K562 treated with DMSO at 1 percent for 24 hours (cell line): Measurements from ENCODE around the gene NRL. TPM values are rescaled to one million over a fixed set of nuclear protein-coding genes. Genes with fewer than 3 reads are reported as not detected.

Experiments used
- total RNA-seq: library from RNA; unstranded; fragments of 300-600 nt; gene quantifications from 2 replicates; pipeline ENCODE4 v1.2.3, GENCODE V29; 2022; ENCODE audit warnings: low read depth; ENCODE audit not compliant: insufficient read depth

Gene NRL
- total RNA-seq = 1.6 and 2.8 TPM in 2 replicates

DNA sequence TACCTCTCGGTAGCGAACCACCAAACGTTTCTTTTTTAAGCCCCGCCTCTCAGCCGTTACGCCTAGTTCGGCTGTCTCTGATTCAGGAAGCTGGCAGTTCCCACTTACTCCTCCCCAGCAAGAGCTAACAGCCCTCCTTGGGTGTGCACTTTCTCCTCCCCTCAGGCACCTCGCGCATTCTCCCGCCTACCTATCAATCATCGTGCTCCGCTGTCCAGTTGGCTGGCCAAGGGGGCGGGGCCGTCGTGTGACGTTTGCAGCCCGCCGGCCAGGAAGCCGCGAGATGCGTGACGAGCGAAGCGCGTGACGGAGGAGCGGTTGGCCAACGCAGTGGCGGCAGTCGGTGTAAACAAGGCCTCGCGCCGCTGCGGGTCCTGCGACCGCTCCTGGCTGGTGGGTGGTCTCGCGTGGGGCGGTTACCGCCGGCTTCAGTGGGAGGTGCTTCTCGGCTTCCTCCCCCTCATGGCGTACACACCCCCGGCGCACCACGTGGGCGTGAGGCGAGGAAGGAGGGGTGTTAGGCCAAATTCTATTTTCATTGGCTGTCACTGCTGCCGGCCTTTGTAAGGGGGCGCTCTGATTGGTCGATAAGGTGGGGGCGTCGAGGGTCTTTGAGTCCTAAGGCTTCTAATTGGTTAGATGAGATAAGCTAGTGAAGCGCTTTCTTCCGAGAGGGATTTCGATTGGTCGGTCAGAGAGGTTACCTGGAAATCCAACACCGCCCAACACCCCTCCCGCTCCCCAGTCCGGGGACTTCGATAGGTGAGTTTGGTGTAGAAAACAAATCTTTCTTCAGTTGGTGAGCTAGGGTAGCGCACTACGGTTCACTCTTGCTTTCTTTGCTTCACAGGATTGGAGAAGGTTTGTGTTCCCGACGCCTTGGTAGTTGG lies at the start of gene NRL, which contains the start of gene DCAF11:
Gene NRL, minus strand, starts transcription at position 418 of the 890 bp plus-strand sequence. CDS start 32,101 bp downstream, outside the sequence.
Gene DCAF11, plus strand, starts transcription at position 246 of the 890 bp plus-strand sequence. CDS start 818 bp downstream, outside the sequence.

DNA sequence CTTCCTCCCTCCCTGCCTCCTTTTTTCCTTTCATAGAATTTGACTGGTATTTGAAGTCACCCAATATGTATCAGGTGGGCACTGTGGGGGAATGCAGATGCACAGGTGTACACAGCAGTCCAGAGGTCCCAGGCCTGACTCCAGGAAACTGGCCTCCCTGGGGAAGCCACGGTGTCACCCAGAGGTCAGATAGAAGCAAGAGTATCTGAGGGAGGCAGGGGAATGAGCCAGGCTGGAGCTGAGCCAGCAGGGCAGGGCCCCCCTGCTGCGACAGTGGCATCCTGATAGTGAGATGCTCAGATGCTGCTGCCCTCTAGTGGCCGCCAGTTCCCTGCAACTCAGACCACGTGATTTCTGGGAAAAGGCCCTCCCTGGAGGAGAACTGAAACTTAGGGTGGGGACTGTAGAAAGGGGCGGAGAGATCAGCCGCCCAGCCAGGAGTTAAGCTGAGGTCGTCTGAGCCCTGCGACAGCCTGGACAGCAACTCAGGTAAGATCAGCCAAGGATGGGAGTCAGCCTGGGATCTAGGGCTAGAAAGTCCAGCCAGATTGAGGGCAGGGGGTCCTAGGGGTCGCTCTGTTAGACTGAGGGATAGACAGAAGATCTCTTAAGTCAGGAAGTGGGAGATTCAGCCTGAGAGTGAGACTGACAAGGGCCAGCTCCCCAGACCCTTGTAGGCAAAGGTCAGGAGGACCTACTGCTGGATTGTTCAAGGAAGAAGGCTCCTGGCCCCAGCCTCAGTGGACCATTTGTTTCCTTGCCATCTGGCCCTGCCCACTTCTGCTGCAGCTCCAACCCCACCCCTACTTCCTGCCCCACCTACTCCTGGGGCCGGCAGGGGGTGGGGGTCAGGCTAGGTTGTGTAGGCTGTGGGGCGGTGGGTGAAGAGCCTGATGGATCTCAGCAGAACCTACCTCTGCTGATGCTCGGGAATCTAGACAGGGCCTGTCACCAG lies 46.4 kb upstream of the NRL start, which contains the start of gene IRF9:
Gene IRF9, plus strand, starts transcription at position 416 of the 955 bp plus-strand sequence. CDS start 880 bp downstream, outside the sequence.

GRCh38 chr14:24146978-24147760 lies 32.4 kb upstream of the NRL start, which contains the start of gene RNF31:
Gene RNF31 (plus strand): TSS chr14:24147498. CDS start chr14:24147699, 201 bp downstream.

GRCh38 chr14:24146453-24146977 lies 31.8 kb upstream of the NRL start, which contains the start of gene PSME2:
Gene PSME2 (minus strand): TSS chr14:24146610. CDS start chr14:24146581, 29 bp downstream.

GRCh38 chr14:24141097-24141880 lies 26.5 kb upstream of the NRL start, which contains the start of gene EMC9:
Gene EMC9 (minus strand): TSS chr14:24141591. CDS start chr14:24141304, 287 bp downstream.

GRCh38 chr14:24135834-24136683 lies 21.3 kb upstream of the NRL start, which contains the start of gene PSME1:
Gene PSME1 (plus strand): TSS chr14:24136194. CDS start chr14:24136263, 69 bp downstream.

DNA sequence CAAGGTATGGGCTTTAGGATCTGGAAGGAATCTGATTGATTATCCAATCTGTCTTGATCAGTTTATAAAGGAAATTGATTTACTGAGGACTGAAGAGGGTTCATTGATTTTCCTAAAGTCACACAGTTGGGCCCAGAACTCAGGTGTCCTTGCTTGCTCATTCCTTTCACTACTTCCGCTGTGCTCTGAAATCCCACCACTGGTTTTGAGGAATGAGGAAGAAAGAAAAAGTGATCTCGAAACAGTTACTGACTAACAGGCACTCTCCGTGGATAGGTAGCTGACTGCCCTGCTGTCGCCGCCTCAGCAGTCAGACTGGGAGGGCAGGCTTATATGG lies 15.6 kb upstream of the NRL start, which contains the start of gene FITM1:
Gene FITM1, plus strand, starts transcription at position 280 of the 337 bp plus-strand sequence. CDS start 905 bp downstream, outside the sequence.

GRCh38 chr14:24093901-24094840 lies 20.6 kb downstream of the NRL start, which contains the start of gene PCK2:
Gene PCK2 (plus strand): TSS chr14:24094311. CDS start chr14:24094406, 95 bp downstream.

GRCh38 chr14:24071144-24071697 lies 43.5 kb downstream of the NRL start, which contains the start of gene CPNE6:
Gene CPNE6 (plus strand): TSS chr14:24071562. CDS start chr14:24072937, 1,375 bp downstream.

GRCh38 chr14:24051789-24052655 lies 62.7 kb downstream of the NRL start, which contains the start of gene CARMIL3:
Gene CARMIL3 (plus strand): TSS chr14:24052009. CDS start chr14:24052154, 145 bp downstream.

Other genes with a start within 250 kb of the NRL start
- 35.2 and 36.2 TPM in 2 replicates for gene DHRS4, start 161.2 kb downstream of the NRL start, total RNA-seq
- 12.8 and 14.9 TPM in 2 replicates for gene DHRS4L2, start 126.0 kb downstream of the NRL start, total RNA-seq
- 0.16 TPM in 1 of 2 replicates, not detected in the other for gene CARMIL3, start 62.9 kb downstream of the NRL start, total RNA-seq
- gene CPNE6, start 43.4 kb downstream of the NRL start, total RNA-seq = not detected in 2 replicates
- gene PCK2, start 20.6 kb downstream of the NRL start, total RNA-seq = 150 and 160 TPM in 2 replicates
- 52.3 and 59.5 TPM in 2 replicates for gene DCAF11, start 172 bp downstream of the NRL start, total RNA-seq
- 0.50 TPM in 1 of 2 replicates, not detected in the other for gene FITM1, start 15.7 kb upstream of the NRL start, total RNA-seq
- gene PSME1, start 21.2 kb upstream of the NRL start, total RNA-seq = 169 and 181 TPM in 2 replicates
- 55.6 TPM in 2 replicates for gene EMC9, start 26.6 kb upstream of the NRL start, total RNA-seq
- gene PSME2, start 31.7 kb upstream of the NRL start, total RNA-seq = 119 and 129 TPM in 2 replicates
- gene RNF31, start 32.5 kb upstream of the NRL start, total RNA-seq = 34.5 and 41.7 TPM in 2 replicates
- 11.9 and 14.2 TPM in 2 replicates for gene IRF9, start 46.3 kb upstream of the NRL start, total RNA-seq
- gene REC8, start 57.1 kb upstream of the NRL start, total RNA-seq = 1.7 and 2.6 TPM in 2 replicates
- 16.3 and 21.4 TPM in 2 replicates for gene IPO4, start 73.9 kb upstream of the NRL start, total RNA-seq
- gene TM9SF1, start 80.5 kb upstream of the NRL start, total RNA-seq = 22.1 and 25.4 TPM in 2 replicates
- 0.96 TPM in 1 of 2 replicates, not detected in the other for gene TSSK4, start 90.7 kb upstream of the NRL start, total RNA-seq
- gene CHMP4A, start 98.5 kb upstream of the NRL start, total RNA-seq = 63.2 and 63.8 TPM in 2 replicates
- 16.9 and 17.9 TPM in 2 replicates for gene MDP1, start 101.1 kb upstream of the NRL start, total RNA-seq
- gene NEDD8, start 117.4 kb upstream of the NRL start, total RNA-seq = 144 and 171 TPM in 2 replicates
- 56.8 and 59.4 TPM in 2 replicates for gene GMPR2, start 118.0 kb upstream of the NRL start, total RNA-seq
- 21.0 and 28.8 TPM in 2 replicates for gene TINF2, start 127.7 kb upstream of the NRL start, total RNA-seq
- gene TGM1, start 148.2 kb upstream of the NRL start, total RNA-seq = 1.5 and 3.1 TPM in 2 replicates
- gene RABGGTA, start 156.6 kb upstream of the NRL start, total RNA-seq = 24.9 and 28.0 TPM in 2 replicates
- 41.0 and 43.3 TPM in 2 replicates for gene DHRS1, start 184.8 kb upstream of the NRL start, total RNA-seq
- gene NOP9, start 184.9 kb upstream of the NRL start, total RNA-seq = 9.2 and 10.5 TPM in 2 replicates
- not detected in 2 replicates for gene CIDEB, start 193.0 kb upstream of the NRL start, total RNA-seq
- 5.2 and 5.8 TPM in 2 replicates for gene LTB4R2, start 195.2 kb upstream of the NRL start, total RNA-seq
- gene LTB4R, start 196.6 kb upstream of the NRL start, total RNA-seq = 8.1 and 11.2 TPM in 2 replicates
- gene ADCY4, start 220.1 kb upstream of the NRL start, total RNA-seq = not detected in 2 replicates
- gene RIPK3, start 225.0 kb upstream of the NRL start, total RNA-seq = 0.35 and 0.89 TPM in 2 replicates